OCI-LY7 (cell line): ENCODE measurements around the gene NSUN2.

Experiments
- EZH2phosphoT487 ChIP-seq: fragments of 200-600 bp; sonication (generic); IDR thresholded peaks from 2 replicates; pipeline ENCODE4 v1.6.1; 2018; ENCODE audit warnings: low read depth, borderline replicate concordance, mild to moderate bottlenecking, mixed run types, antibody characterized with exemption, low read length, moderate library complexity, mixed read lengths
- TF ChIP-seq, protein P1 (sequence below): fragments of 200-600 bp; sonication (generic); conservative IDR thresholded peaks from 2 replicates; pipeline ENCODE4 v1.5.1; 2014; ENCODE audit warnings: mild to moderate bottlenecking, antibody characterized with exemption, low read length, moderate library complexity, mixed read lengths

DNA sequence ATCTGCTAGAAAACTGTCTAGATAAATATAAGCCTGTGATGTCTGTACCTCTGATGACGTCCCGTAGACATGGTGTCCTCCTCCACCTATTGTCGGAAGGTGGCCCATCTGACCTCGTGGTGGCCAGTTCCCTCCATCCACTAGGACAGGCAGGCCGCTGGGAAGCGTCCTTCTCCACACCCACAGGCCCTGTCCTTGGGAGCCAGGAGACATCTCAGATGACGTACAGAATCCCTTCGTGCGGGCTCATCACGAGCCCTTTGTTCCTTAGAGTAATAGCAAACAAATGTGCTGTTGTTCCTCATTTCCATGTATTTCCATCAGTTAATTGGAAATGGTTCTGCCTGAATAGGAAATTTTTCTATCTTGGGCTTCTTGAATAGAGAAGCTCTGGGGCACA is 42.0 kb upstream of the NSUN2 start:
- TF ChIP-seq, protein P1, sequence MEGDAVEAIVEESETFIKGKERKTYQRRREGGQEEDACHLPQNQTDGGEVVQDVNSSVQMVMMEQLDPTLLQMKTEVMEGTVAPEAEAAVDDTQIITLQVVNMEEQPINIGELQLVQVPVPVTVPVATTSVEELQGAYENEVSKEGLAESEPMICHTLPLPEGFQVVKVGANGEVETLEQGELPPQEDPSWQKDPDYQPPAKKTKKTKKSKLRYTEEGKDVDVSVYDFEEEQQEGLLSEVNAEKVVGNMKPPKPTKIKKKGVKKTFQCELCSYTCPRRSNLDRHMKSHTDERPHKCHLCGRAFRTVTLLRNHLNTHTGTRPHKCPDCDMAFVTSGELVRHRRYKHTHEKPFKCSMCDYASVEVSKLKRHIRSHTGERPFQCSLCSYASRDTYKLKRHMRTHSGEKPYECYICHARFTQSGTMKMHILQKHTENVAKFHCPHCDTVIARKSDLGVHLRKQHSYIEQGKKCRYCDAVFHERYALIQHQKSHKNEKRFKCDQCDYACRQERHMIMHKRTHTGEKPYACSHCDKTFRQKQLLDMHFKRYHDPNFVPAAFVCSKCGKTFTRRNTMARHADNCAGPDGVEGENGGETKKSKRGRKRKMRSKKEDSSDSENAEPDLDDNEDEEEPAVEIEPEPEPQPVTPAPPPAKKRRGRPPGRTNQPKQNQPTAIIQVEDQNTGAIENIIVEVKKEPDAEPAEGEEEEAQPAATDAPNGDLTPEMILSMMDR, result no peak
- no peak for TF ChIP-seq EZH2phosphoT487
